ENCODE results near the gene MRPL34.
A peak's percentile ranks its signal among the peaks of the same experiment; 100 is the strongest.

The MRPL34 gene

DNA sequence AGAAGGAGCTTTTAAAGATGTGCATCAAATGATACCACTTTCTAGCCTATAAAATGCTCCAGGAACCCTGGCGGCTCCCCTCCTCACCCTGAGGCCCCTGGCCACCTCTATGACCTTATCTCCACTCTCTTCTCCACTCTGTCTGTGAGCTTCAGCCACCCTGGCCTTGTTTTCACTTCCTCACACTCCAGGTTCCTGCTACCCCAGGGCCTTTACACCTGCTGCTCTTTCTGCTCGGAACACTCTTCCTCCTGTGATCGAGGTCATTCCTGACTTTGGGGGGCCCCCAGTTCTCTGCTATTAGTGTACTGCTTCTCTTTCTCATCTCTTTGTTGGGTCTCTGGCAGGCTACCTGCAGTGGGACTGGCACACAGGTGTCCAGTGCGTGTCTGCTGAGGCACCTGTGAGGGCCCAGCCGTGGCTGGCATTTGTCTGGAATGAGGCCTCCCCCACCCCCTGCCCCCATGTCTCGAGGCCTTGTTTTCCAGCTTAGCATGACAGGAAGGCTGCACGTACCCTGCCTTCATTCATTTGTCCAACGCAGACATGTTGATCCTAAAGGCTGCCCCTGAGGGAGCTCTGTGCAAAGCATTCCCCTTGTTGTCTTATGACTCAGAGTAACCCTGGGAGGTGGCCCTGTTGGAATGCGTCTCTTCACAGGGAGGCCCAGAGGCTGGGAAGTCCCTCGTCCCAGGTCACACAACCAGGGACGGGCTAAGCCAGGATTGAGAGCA lies 6.0 kb downstream of the MRPL34 start:
- DNase-seq = no peak

- DNase-seq = no peak
Observed at GRCh38 chr19:17312189-17313113, 6.8 kb downstream of the MRPL34 start.

DNA sequence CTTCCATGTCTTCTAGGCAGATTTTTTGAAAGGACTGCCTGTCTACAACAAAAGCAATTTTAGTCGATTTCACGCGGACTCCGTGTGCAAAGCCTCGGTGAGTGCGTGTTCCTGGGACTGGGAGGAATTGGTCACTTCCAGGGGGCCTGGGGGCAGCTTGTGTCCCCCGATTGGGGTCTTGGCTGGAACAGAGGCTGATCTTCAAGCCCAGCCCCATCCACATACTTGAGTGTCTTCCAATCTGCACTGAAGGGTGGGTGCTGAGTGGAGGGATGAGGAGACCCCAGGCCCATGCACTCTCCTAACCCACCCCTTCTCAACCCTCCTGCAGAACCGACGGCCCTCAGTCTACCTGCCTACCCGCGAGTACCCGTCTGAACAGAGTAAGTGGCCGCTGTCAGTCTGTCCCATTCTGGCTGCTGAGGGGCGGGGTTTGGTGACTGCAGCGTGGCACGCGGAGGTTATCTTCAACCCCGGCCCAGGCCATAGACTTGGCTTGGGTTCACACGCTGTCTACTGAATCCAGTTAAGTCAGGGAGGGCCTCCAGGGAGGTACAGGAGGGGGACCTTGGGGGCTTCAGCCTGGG lies 8.4 kb downstream of the MRPL34 start:
- no peak for DNase-seq

DNA sequence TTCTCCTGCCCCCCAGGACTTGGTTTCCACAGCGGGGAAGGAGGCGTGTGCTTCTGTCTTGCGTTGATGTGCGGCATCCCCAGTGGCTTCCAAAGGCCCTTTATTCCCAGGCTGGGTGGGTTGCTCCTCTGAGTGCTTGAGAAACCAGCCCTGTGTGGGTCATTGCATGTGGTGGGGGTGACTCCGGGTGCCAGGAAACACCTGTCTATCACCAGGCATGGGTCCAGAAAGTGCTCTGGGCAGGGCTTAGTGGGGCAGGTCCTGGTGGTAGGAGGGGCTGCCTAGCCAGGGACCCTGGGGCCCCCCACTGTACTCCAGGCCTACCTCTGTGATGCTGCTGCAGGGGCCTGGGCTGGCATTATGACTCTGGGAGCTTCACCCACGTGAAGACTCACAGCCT lies 13.3 kb downstream of the MRPL34 start:
- DNase-seq = no peak

DNA sequence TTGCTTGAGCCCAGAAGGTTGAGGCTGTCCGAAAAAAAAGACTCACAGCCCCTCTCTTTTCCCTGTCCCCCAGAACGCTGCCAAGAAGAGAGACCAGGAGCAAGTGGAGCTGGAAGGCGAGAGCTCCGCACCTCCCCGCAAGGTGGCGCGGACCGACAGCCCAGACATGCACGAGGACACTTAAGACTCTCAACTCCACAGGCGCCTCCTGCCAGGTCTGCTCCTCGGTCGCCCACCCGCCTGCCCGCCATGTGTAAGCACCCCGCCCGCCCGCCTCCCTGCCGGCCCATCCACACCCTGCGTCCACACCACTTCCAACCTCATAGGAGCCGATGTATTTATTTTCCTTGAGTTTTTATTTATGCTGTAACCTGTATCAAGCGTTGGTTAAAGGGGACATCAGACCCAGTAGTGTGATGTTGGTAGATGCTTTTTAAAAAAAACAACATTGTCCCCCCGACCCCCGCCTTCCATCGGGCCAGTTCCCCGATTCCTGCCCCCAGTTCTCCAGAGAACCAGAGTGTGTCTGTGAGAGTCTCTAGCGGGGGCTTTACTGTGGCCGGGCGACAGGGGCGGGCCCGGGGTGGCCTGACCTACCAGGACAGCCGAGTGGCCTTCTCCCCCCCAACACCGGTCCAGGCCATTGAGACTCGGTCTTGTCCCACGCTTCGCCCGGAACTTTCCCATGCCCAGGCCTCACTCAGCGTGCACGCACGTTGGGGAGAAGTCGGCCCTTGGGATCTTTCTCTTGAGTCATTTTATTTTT lies 14.0 kb downstream of the MRPL34 start:
- no peak for DNase-seq

- no peak for DNase-seq
Observed at GRCh38 chr19:17320435-17320834, 14.8 kb downstream of the MRPL34 start.

DNA sequence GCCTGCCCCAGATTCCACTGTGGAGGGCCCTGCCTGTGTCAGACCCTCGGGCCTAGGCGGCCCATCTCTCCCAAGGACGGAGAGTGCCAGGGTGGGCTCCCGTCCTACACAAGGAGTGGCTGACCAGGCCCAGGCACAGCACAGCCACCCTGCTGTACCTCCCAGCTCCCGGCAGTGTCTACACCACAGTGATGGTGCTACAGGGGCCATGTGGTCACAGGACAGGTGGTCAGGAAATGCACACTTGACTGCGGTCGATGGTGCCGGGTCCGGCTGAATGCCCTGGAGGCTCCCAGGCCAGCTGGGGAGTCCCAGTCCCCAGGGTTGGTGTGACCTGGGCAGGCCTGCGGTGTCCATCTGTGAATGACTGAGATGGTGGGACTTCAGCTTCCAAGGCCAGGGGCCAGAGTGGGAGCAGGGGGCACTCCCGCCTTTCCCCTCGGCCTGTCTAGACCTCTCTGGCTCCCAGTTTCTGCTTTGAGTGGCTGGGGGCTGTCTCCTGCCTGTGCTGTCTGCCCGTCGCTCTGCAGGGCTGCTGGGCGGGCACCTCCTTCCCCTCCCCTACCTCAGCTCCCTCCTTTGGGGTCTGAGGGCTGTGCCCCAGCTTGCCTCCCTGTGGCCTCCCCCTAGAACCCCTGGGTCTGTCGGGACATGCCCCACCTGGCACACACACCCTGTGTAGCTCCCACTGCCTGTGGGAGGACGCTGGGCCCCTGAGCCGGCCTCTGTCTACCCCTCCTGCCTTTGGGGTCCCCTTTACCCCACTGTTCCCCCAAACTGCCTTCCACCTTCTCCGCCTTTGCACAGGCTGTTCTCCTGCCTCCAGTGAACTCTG lies 16.2 kb downstream of the MRPL34 start:
- no peak for DNase-seq

- no peak for DNase-seq
Observed at GRCh38 chr19:17322854-17323253, 17.2 kb downstream of the MRPL34 start.

GRCh38 chr19:17323300-17323963 lies 17.8 kb downstream of the MRPL34 start:
- no peak for DNase-seq

- DNase-seq = peak; percentile 27
Observed at GRCh38 chr19:17323964-17324332, 18.3 kb downstream of the MRPL34 start.

DNA sequence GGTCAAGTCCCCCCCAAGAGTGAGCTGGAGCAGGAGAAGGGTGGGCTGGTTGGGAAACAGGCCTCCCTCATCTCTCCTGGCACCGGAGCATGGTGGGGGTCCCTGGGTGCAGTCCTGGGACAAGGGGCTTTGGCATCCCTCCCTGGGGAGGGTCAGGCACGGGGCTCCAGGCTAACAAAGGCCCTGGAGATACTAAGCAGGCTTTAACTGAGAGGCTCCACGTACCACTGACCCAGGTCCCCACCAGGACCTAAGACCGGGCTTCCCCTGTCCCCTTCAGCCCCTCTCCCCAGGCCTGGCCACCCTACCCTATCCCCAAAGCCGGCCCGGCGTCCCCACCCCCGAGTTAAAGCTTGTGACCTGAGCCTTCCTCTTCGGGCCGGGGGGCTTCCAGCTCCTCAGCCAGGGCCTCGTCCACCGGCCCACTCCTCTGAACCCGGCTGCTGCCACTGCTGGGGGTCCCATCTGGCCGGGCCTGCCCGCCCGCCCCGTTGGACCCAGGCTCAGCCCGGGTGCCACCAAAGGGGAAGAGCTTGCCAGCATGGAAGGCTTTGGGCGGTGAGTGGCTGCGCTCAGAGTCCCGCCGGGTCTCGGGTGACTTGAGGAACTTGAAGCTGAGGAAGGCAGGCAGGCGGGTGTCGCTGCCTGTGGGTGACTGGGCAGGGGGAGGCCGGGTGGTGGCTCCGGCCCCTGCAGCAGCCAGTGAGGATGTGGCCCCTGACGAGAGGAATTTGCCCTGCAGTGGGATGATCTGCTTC lies 18.9 kb downstream of the MRPL34 start:
- no peak for DNase-seq

- DNase-seq = no peak
Observed at GRCh38 chr19:17325133-17325532, 19.5 kb downstream of the MRPL34 start.

DNA sequence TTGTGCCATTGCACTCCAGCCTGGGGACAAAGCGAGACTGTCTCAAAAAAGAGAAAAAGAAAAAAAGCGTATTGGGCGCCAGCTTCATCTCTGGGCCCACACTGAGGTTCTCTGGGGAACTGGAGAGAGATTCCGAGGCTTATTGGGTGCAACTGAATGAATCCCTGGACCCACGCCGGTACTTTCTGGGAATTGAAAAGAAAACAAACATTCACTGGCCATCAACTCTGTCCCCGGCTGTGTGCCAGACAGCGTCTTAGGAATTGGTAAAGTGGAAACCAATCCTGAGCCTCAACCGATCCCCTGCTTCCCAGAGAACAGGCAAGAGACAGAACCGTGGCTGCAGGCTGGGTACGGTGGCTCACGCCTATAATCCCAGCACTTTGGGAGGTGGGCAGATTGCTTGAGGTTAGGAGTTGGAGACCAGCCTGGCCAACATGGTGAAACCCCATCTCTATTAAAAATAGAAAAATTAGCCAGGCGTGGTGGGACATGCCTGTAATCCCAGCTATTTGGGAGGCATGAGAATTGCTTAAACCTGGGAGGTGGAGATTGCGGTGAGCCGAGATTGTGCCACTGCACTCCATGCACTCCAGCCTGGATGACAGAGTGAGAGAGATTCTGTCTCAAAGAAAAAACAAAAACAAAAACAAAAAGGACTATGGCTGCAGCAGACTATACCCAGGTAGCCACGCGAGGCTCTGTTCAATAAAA lies 20.4 kb downstream of the MRPL34 start:
- no peak for DNase-seq

GRCh38 chr19:17326595-17326966 lies 20.9 kb downstream of the MRPL34 start:
- no peak for DNase-seq

- no peak for DNase-seq
Observed at GRCh38 chr19:17327068-17327653, 21.5 kb downstream of the MRPL34 start.

DNA sequence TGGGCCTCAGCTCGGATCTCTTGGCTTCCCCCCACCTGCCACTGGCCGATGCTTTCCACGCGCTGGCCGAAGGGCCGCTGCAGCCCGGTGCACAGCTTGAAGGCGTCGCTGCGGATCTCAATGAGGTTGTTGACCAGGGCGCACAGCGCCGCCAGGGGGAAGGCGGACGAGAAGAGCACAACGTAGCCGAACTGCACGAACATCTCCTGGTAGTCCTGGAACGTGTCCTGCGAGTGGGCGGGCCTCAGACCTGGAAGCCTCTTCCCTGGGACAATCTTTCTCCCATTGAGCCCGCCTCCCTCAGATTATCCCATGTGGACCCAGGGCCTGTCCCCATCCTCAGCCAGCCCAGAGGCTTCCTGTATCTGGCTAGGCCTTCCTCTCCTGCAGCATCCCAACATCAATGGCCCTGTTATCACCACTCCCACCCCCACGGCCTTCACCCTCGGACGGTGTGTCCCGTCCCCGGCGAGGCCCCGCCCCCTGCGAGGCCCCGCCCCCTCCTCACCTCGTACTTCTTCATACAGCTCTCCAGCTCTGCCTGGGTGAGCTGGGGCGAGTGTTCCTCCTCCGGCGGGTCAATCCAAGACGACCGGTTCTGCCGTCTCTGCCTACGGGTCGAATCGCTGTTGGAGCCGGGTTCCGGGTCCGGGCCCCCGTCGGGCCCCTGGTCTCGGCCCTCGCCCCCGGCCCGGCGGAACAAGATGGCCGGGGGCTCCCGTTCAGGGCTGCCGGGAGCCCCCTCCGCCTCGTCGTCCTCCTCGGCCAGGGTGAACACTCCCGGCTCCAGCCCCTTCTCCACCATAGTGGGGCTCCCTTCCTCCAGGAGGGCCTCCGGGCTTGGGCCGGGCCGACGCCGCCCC lies 22.2 kb downstream of the MRPL34 start:
- peak; percentile 37 for DNase-seq

DNA sequence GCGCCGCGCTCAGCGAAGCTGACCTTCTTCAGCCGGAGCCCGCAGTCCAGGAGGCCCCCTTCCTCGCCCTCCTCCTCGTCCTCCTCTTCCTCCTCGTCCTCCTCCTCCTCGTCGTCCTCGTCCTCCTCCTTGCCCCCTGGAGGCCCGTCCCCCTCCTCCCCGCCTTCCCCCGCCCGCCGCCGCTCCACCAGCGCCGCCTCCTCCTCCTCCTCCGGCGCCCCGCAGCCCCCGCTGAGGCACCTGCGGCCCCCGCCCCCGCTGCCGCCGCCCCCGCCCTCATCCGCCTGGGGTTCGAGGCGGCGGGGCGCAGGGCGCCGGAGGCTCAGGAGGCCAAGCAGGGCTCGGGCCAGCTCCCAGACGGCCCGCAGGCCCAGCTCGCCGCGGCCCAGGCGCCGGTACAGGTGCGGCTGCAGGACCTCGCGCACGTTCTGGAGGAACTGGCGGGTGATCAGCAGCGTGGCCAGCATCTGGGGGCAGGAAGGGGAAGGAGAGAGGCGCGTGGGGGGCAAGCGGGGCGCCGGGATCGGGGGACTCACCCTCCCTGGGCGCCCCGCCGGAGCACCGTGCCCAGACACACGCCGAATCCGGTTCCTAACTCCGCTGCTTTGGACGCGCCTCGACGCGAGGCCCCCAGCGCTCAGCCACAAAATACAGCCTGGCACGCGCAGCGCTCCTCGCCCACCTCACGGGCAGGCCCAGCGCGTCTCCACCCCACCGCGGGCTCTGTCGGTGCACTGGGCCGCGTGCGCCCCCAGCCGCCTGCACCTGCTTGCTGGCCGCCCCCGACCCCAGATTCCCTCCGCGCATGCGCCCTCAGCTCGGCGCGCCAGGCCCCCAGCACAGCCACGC lies 23.1 kb downstream of the MRPL34 start:
- no peak for DNase-seq
